ENCODE measurements around the gene VEGFA.

DNA sequence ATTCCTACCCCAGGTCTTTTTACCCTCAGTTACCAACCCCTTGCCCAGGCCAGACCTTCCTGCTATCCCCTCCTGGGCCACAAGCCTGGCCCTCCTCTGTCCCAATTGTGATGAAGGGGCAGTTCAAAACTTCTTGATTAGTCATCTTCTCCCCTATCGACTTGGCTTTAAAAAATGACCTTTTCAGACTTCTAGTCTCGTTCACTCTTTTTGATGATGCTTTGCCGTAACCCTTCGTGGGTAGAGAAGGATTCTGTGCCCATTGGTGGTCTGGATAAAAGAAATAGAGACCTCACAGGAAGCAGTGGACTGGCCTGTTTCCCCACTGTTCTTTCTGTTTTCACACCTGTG, 5.5 kb downstream of the VEGFA start:
- TF ChIP-seq POLR2A (IDR thresholded peaks at IDR 0.05; ENCODE audit: low read depth, low read length) = no peak
- no peak for TF ChIP-seq TAF1 (IDR thresholded peaks at IDR 0.05; ENCODE audit: borderline replicate concordance, low read depth, low read length)
